ENCODE measurements around the gene DNAJB9. TPM values are rescaled to one million over a fixed set of nuclear protein-coding genes. Genes with fewer than 3 reads are reported as not detected.

The DNAJB9 gene
- total and polyA plus RNA-seq, 2 of the 13 experiments (the other 11 are each of a cell fraction or from before 2014, with no cell fraction given): 8.6 to 16.4 TPM

- ChIA-PET POLR2A (no interaction called here), CTCF (ENCODE audit: low intra/inter-chr PET ratio, low total read pairs) (no interaction called here)
- no peak overlapping the region for H2AFZ ChIP-seq (ENCODE audit: low read length)
- no peak overlapping the region for H3K9ac ChIP-seq (ENCODE audit: insufficient read depth, low read depth, low read length)
- FAIRE-seq: no peak
- H3K27ac ChIP-seq (ENCODE audit: extremely low read length, insufficient read depth, low read length): no peak overlapping the region
- in situ Hi-C loops (cut with HindIII; ENCODE audit: extremely low pct_ligation_motif_present, low pct_unique_long_range_greater_than_20kb): no loop called here
- no peaks in the 10 kb centered on the region for H4K20me1 ChIP-seq (ENCODE audit: insufficient read depth, low read length)
- no TSS peak for BruUV-seq (replicated peaks)
- no peak overlapping the region for H3K4me2 ChIP-seq (ENCODE audit: low read depth, low read length)
- no peak overlapping the region for H3K4me3 ChIP-seq (replicated peaks in 1 of 3; ENCODE audit: insufficient read depth in 1 of 3, low read depth in 2 of 3, low read length in 3 of 3)
- H3K4me1 ChIP-seq (ENCODE audit: insufficient read depth, low read length): no peaks in the 10 kb centered on the region
- H3K79me2 ChIP-seq (ENCODE audit: insufficient read depth, low read length): no peaks in the 10 kb centered on the region
- 63% methylated on average over 3 of the region's 3 CpGs for WGBS (ENCODE audit: low lambda C conversion rate)
- ATAC-seq: no peak
- no peaks in the 10 kb centered on the region for H3K9me3 ChIP-seq (ENCODE audit: low read length)
- H3K27me3 ChIP-seq (ENCODE audit: control insufficient read depth in 1 of 2, insufficient read depth in 2 of 2, low read length in 2 of 2): no peaks in the 10 kb centered on the region; a peak in 1 of 5 replicates
- no peak for DNase-seq (ENCODE audit: low spot score)
- no peaks in the 10 kb centered on the region for H3K36me3 ChIP-seq (replicated peaks in 1 of 2; ENCODE audit: control insufficient read depth in 1 of 2, insufficient read depth in 2 of 2, low read length in 2 of 2)
- intact Hi-C loops (cut with micrococcal nuclease; ENCODE audit: unreplicated experiment): no loop called here
- no peak for TF ChIP-seq CREB3 (CRISPR knock-in tag; IDR thresholded peaks at IDR 0.05)
- no peak for TF ChIP-seq ZNF572 (CRISPR knock-in tag; IDR thresholded peaks at IDR 0.05)
- no peak for TF ChIP-seq HMGA1 (CRISPR knock-in tag; conservative IDR thresholded peaks at IDR 0.05)
- no peak for TF ChIP-seq NCOA5 (CRISPR knock-in tag; IDR thresholded peaks at IDR 0.05)
- TF ChIP-seq HNRNPK (IDR thresholded peaks at IDR 0.05; ENCODE audit: low read depth, low read length, poor library complexity, severe bottlenecking): peak; percentile 88
- TF ChIP-seq KAT7 (CRISPR knock-in tag; IDR thresholded peaks at IDR 0.05; ENCODE audit: borderline replicate concordance): no peak
- TF ChIP-seq ZNF180 (CRISPR knock-in tag; IDR thresholded peaks at IDR 0.05; ENCODE audit: borderline replicate concordance, low read depth): no peak
These were observed 36.0 kb upstream of the DNAJB9 start for GRCh38 chr7:108533712-108534111.

- Histone ChIP-seq H3K4me2 (ENCODE audit: low read depth, low read length) (no peak overlapping the region), H3K9me3 (ENCODE audit: low read length) (no peaks in the 10 kb centered on the region), H3K27ac (ENCODE audit: extremely low read length, insufficient read depth, low read length) (no peak overlapping the region), H3K9ac (ENCODE audit: insufficient read depth, low read depth, low read length) (no peak overlapping the region), H3K36me3 (replicated peaks in 1 of 2; ENCODE audit: control insufficient read depth in 1 of 2, insufficient read depth in 2 of 2, low read length in 2 of 2) (no peaks in the 10 kb centered on the region), H4K20me1 (ENCODE audit: insufficient read depth, low read length) (no peaks in the 10 kb centered on the region), H3K79me2 (ENCODE audit: insufficient read depth, low read length) (no peaks in the 10 kb centered on the region), H3K4me3 (replicated peaks in 1 of 3; ENCODE audit: insufficient read depth in 1 of 3, low read depth in 2 of 3, low read length in 3 of 3) (no peak overlapping the region), H2AFZ (ENCODE audit: low read length) (no peak overlapping the region), H3K4me1 (ENCODE audit: insufficient read depth, low read length) (no peaks in the 10 kb centered on the region), H3K27me3 (ENCODE audit: control insufficient read depth in 1 of 2, insufficient read depth in 2 of 2, low read length in 2 of 2) (no peaks in the 10 kb centered on the region; a peak in 2 of 5 replicates)
- WGBS (ENCODE audit: low lambda C conversion rate): 17% methylated on average over 5 of the region's 5 CpGs
- in situ Hi-C loops (cut with HindIII; ENCODE audit: extremely low pct_ligation_motif_present, low pct_unique_long_range_greater_than_20kb): no loop called here
- DNase-seq (ENCODE audit: low spot score): no peak
- ATAC-seq: no peak
- CTCF ChIA-PET (ENCODE audit: low intra/inter-chr PET ratio, low total read pairs): no interaction called here
- no TSS peak for BruUV-seq (replicated peaks)
- intact Hi-C loops (cut with micrococcal nuclease; ENCODE audit: unreplicated experiment): no loop called here
- POLR2A ChIA-PET: no interaction called here
- FAIRE-seq: no peak
- TF ChIP-seq TFDP1 (CRISPR knock-in tag; IDR thresholded peaks at IDR 0.05; ENCODE audit: borderline replicate concordance): no peak
- TF ChIP-seq ZNF142 (CRISPR knock-in tag; IDR thresholded peaks at IDR 0.05): no peak
- no peak for TF ChIP-seq ZMYM2 (CRISPR knock-in tag; IDR thresholded peaks at IDR 0.05)
- no peak for TF ChIP-seq TCF12 (IDR thresholded peaks at IDR 0.05)
- TF ChIP-seq TCF12 (CRISPR knock-in tag; IDR thresholded peaks at IDR 0.05): no peak
- no peak for TF ChIP-seq ELF3 (CRISPR knock-in tag; IDR thresholded peaks at IDR 0.05)
These were observed 34.4 kb upstream of the DNAJB9 start for GRCh38 chr7:108535257-108535656.
